SK-N-SH treated with all-trans-retinoic acid at 6 μM for 48 hours (cell line): Measurements from ENCODE around the gene SLC49A4.

Experiments used
- ATAC-seq: fragments of 200-7000 bp; cut with Tn5 transposase; 3 replicates; pipeline ENCODE4 v1.9.1; 2020; ENCODE audit warnings: mild to moderate bottlenecking, moderate library complexity
- ARNTL ChIP-seq: fragments of 450-650 bp; formaldehyde crosslinking; IDR thresholded peaks from 2 replicates; pipeline ENCODE4 v1.5.0; 2020; ENCODE audit warnings: low read depth, mild to moderate bottlenecking, moderate library complexity, borderline replicate concordance
- BACH2 ChIP-seq: fragments of 250-450 bp; sonication (Bioruptor Pico); IDR thresholded peaks from 2 replicates; pipeline ENCODE4 v1.9.0; 2021; ENCODE audit warnings: mild to moderate bottlenecking, borderline replicate concordance
- CREB5 ChIP-seq: fragments of 250-450 bp; sonication (Bioruptor Pico); IDR thresholded peaks from 2 replicates; pipeline ENCODE4 v1.5.1; 2020; ENCODE audit warnings: low read depth, mild to moderate bottlenecking, moderate library complexity
- CSDC2 ChIP-seq: fragments of 250-450 bp; sonication (Bioruptor Pico); IDR thresholded peaks from 2 replicates; pipeline ENCODE4 v1.5.0; 2020; ENCODE audit warnings: mild to moderate bottlenecking, moderate library complexity
- CSRNP3 ChIP-seq: fragments of 250-450 bp; sonication (Bioruptor Pico); IDR thresholded peaks from 2 replicates; pipeline ENCODE4 v1.5.1; 2021; ENCODE audit warnings: mild to moderate bottlenecking, moderate library complexity
- ESRRG ChIP-seq: fragments of 250-450 bp; sonication (Bioruptor Pico); IDR thresholded peaks from 2 replicates; pipeline ENCODE4 v1.6.1; 2021; ENCODE audit warnings: mild to moderate bottlenecking
- GLIS3 ChIP-seq: fragments of 250-450 bp; sonication (Bioruptor Pico); IDR thresholded peaks from 2 replicates; pipeline ENCODE4 v1.5.0; 2020; ENCODE audit warnings: mild to moderate bottlenecking, moderate library complexity
- OSR1 ChIP-seq: fragments of 250-450 bp; sonication (Bioruptor Pico); IDR thresholded peaks from 2 replicates; pipeline ENCODE4 v1.8.0; 2022; ENCODE audit warnings: moderate library complexity, mild to moderate bottlenecking, inconsistent platforms
- PATZ1 ChIP-seq: fragments of 250-450 bp; sonication (Bioruptor Pico); IDR thresholded peaks from 2 replicates; pipeline ENCODE4 v1.8.0; 2020; ENCODE audit warnings: mild to moderate bottlenecking, moderate library complexity, borderline replicate concordance
- POU6F1 ChIP-seq: fragments of 250-450 bp; sonication (Bioruptor Pico); IDR thresholded peaks from 2 replicates; pipeline ENCODE4 v1.8.0; 2021; ENCODE audit warnings: low read depth, mild to moderate bottlenecking, moderate library complexity, borderline replicate concordance
- PPARA ChIP-seq: fragments of 250-450 bp; sonication (Bioruptor Pico); IDR thresholded peaks from 2 replicates; pipeline ENCODE4 v1.5.0; 2020; ENCODE audit warnings: mild to moderate bottlenecking, borderline replicate concordance
- RARB ChIP-seq: fragments of 250-450 bp; sonication (Bioruptor Pico); IDR thresholded peaks from 2 replicates; pipeline ENCODE4 v1.8.0; 2021; ENCODE audit warnings: mild to moderate bottlenecking, moderate library complexity
- SNAI2 ChIP-seq: fragments of 250-450 bp; sonication (Bioruptor Pico); IDR thresholded peaks from 2 replicates; pipeline ENCODE4 v1.5.0; 2020; ENCODE audit warnings: mild to moderate bottlenecking, moderate library complexity
- TCF4 ChIP-seq: fragments of 250-450 bp; sonication (Bioruptor Pico); IDR thresholded peaks from 2 replicates; pipeline ENCODE4 v1.8.0; 2021; ENCODE audit warnings: mild to moderate bottlenecking, moderate library complexity, borderline replicate concordance
- TOX ChIP-seq: fragments of 250-450 bp; sonication (Bioruptor Pico); IDR thresholded peaks from 2 replicates; pipeline ENCODE4 v1.8.0; 2021; ENCODE audit warnings: mild to moderate bottlenecking, moderate library complexity, borderline replicate concordance
- TSHZ2 ChIP-seq: fragments of 250-450 bp; sonication (Bioruptor Pico); IDR thresholded peaks from 2 replicates; pipeline ENCODE4 v1.5.0; 2020; ENCODE audit warnings: mild to moderate bottlenecking, moderate library complexity
- ZC3H10 ChIP-seq: fragments of 250-450 bp; sonication (Bioruptor Pico); IDR thresholded peaks from 2 replicates; pipeline ENCODE4 v1.5.1; 2021; ENCODE audit warnings: mild to moderate bottlenecking, moderate library complexity
- ZFP3 ChIP-seq: fragments of 250-450 bp; sonication (Bioruptor Pico); IDR thresholded peaks from 2 replicates; pipeline ENCODE4 v1.5.0; 2020; ENCODE audit warnings: mild to moderate bottlenecking, moderate library complexity
- ZFP30 ChIP-seq: fragments of 450-650 bp; formaldehyde crosslinking; IDR thresholded peaks from 2 replicates; pipeline ENCODE4 v1.5.0; 2022; ENCODE audit warnings: mild to moderate bottlenecking, moderate library complexity
- ZNF565 ChIP-seq: fragments of 450-650 bp; formaldehyde crosslinking; conservative IDR thresholded peaks from 2 replicates; pipeline ENCODE4 v1.5.0; 2020; ENCODE audit warnings: low read depth, mild to moderate bottlenecking, moderate library complexity
- ZNF8 ChIP-seq: fragments of 450-650 bp; formaldehyde crosslinking; IDR thresholded peaks from 2 replicates; pipeline ENCODE4 v1.5.0; 2020; ENCODE audit warnings: mild to moderate bottlenecking, moderate library complexity

SLC49A4 gene

GRCh38 chr3:122875547-122876127, 80.8 kb downstream of the SLC49A4 start (continued):
- TF ChIP-seq TOX (CRISPR knock-in tag) = no peak

GRCh38 chr3:122880173-122880572, 85.3 kb downstream of the SLC49A4 start:
- no peak for TF ChIP-seq ZNF565 (CRISPR knock-in tag)
- no peak for TF ChIP-seq TOX (CRISPR knock-in tag)
- TF ChIP-seq ESRRG (CRISPR knock-in tag) = no peak
- TF ChIP-seq PATZ1 (CRISPR knock-in tag) = no peak
- TF ChIP-seq TCF4 = no peak
- no peak for TF ChIP-seq ARNTL (CRISPR knock-in tag)
- no peak for TF ChIP-seq TSHZ2
- TF ChIP-seq OSR1 (CRISPR knock-in tag) = no peak
- no peak for TF ChIP-seq POU6F1 (CRISPR knock-in tag)
- no peak for TF ChIP-seq CSRNP3 (CRISPR knock-in tag)
- no peak for TF ChIP-seq ZNF8 (CRISPR knock-in tag)
- TF ChIP-seq BACH2 (CRISPR knock-in tag) = no peak
- no peak for TF ChIP-seq ZFP30 (CRISPR knock-in tag)
- no peak for TF ChIP-seq PPARA (CRISPR knock-in tag)
- no peak for TF ChIP-seq RARB (CRISPR knock-in tag)
- TF ChIP-seq CREB5 (CRISPR knock-in tag) = no peak
- TF ChIP-seq ZFP3 = no peak
- no peak for TF ChIP-seq GLIS3 (CRISPR knock-in tag)
- no peak for TF ChIP-seq SNAI2
- TF ChIP-seq, all 23 proteins: peak for 0
- no peak for ATAC-seq

- TF ChIP-seq SNAI2 = no peak
- ATAC-seq = no peak
These were observed 85.8 kb downstream of the SLC49A4 start for GRCh38 chr3:122880624-122881023.

- no peak for ATAC-seq
- TF ChIP-seq ZFP3 (no peak), ZC3H10 (CRISPR knock-in tag) (no peak), CSDC2 (CRISPR knock-in tag) (no peak), PATZ1 (CRISPR knock-in tag) (no peak), ZNF565 (CRISPR knock-in tag) (no peak), ESRRG (CRISPR knock-in tag) (no peak), BACH2 (CRISPR knock-in tag) (no peak), CSRNP3 (CRISPR knock-in tag) (no peak), TCF4 (no peak), PPARA (CRISPR knock-in tag) (no peak), SNAI2 (no peak), CREB5 (CRISPR knock-in tag) (no peak)
These were observed 87.6 kb downstream of the SLC49A4 start for GRCh38 chr3:122882361-122882947.
